Measurements from ENCODE around the gene SHISA8. TPM values are rescaled to one million over a fixed set of nuclear protein-coding genes. Genes with fewer than 3 reads are reported as not detected.

The SHISA8 gene
- total RNA-seq, 1 experiment from 2014 or later: 2.4 TPM

- no peak for TF ChIP-seq MLX (CRISPR knock-in tag; IDR thresholded peaks at IDR 0.05)
- TF ChIP-seq ZNF219 (CRISPR knock-in tag; IDR thresholded peaks at IDR 0.05; ENCODE audit: borderline replicate concordance): no peak
- TF ChIP-seq FOXP4 (CRISPR knock-in tag; IDR thresholded peaks at IDR 0.05): no peak
- no peak for TF ChIP-seq ZNF138 (CRISPR knock-in tag; conservative IDR thresholded peaks at IDR 0.05)
- no peak for TF ChIP-seq HMGXB4 (CRISPR knock-in tag; IDR thresholded peaks at IDR 0.05)
- TF ChIP-seq NR3C1 (CRISPR knock-in tag; conservative IDR thresholded peaks at IDR 0.05; ENCODE audit: low read depth): no peak
- no peak for TF ChIP-seq STAT6 (CRISPR knock-in tag; conservative IDR thresholded peaks at IDR 0.05; ENCODE audit: low read depth)
- TF ChIP-seq PRRX2 (CRISPR knock-in tag; IDR thresholded peaks at IDR 0.05): no peak
Measured at GRCh38 chr22:41876275-41876674, 38.6 kb downstream of the SHISA8 start (continued).

GRCh38 chr22:41875531-41876270 lies 39.2 kb downstream of the SHISA8 start:
- TF ChIP-seq E2F1 (CRISPR knock-in tag; IDR thresholded peaks at IDR 0.05): no peak
- TF ChIP-seq TP53 (CRISPR knock-in tag; IDR thresholded peaks at IDR 0.05): no peak
- no peak for TF ChIP-seq ZNF281 (CRISPR knock-in tag; IDR thresholded peaks at IDR 0.05)
- TF ChIP-seq ESRRA (CRISPR knock-in tag; IDR thresholded peaks at IDR 0.05; ENCODE audit: borderline replicate concordance): no peak
- H3K27me3 Mint-ChIP-seq (ENCODE audit: low read depth): no peaks in the 10 kb centered on the region
- ChIA-PET POLR2A (no interaction called here), CTCF (interaction anchor here (1.5 kb wide), 1 partner anchor 179 kb away, joined by 6 read pairs; no protein-coding TSS in a partner anchor)
- H3K4me1 Mint-ChIP-seq: no peaks in the 10 kb centered on the region
- H3K4me3 Mint-ChIP-seq: no peak overlapping the region
- ATAC-seq: no peak
- no peak overlapping the region for H3K27ac Mint-ChIP-seq
- H3K9me3 Mint-ChIP-seq: no peaks in the 10 kb centered on the region
- DNase-seq (ENCODE audit: low spot score): no peak
- peaks cover 70% of the 10 kb centered on the region for H3K36me3 Mint-ChIP-seq

All from WTC11 (cell line).